K562 (cell line): ENCODE measurements around the gene CCDC88C.

Experiments
- STAG1 ChIP-seq: sonication (generic); formaldehyde crosslinking; IDR thresholded peaks from 2 replicates; pipeline ENCODE4 v1.5.0; 2020; ENCODE audit warnings: missing genetic modification reagents, borderline replicate concordance
- TF ChIP-seq, protein P1 (sequence below), 3 experiments: IDR thresholded peaks in 2 of 3; conservative IDR thresholded peaks in 1 of 3; 2 replicates each; pipeline ENCODE4 v1.5.1; 2011 to 2012; ENCODE audit warnings: low read length in 3 of 3, mild to moderate bottlenecking in 3 of 3, control low read depth in 2 of 3, improper control_type of control experiment in 1 of 3, inconsistent platforms in 1 of 3, low read depth in 1 of 3, mixed read lengths in 1 of 3, moderate library complexity in 1 of 3; ENCODE audit not compliant: insufficient read depth in 2 of 3
- TF ChIP-seq, protein P2 (sequence below): sonication (generic); formaldehyde crosslinking; IDR thresholded peaks from 2 replicates; pipeline ENCODE4 v1.8.1; 2023; ENCODE audit warnings: mild to moderate bottlenecking, missing genetic modification reagents

DNA sequence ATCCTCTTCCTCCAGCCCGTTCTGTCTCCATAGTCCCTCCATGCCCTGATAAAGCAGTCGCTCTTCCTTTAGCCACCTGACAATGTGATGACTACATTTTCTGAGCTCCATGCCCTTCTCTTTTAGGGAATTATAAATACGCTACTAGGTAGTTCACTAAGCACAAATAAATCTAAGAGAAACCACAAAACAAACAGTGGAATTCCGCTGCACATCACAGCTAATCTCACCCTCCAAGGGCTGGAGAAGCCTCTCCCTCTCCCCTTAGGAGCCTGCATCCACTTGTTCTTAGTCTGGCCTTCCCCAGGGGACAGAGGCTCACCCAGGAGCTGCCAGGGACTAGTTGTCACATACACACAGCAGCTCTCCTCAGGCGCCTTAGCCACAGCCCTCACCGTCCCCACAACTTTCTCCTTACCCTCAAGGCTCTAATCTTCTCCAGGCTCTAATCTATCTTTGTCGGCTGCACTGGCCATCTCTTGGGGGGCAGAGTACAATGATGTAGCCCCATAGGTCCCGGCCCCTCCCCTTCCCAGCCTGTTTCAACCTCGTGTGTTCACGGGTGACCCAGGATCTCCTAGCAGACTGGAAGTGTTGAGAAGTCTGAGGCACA lies 117.2 kb downstream of the CCDC88C start:
- TF ChIP-seq, protein P1, sequence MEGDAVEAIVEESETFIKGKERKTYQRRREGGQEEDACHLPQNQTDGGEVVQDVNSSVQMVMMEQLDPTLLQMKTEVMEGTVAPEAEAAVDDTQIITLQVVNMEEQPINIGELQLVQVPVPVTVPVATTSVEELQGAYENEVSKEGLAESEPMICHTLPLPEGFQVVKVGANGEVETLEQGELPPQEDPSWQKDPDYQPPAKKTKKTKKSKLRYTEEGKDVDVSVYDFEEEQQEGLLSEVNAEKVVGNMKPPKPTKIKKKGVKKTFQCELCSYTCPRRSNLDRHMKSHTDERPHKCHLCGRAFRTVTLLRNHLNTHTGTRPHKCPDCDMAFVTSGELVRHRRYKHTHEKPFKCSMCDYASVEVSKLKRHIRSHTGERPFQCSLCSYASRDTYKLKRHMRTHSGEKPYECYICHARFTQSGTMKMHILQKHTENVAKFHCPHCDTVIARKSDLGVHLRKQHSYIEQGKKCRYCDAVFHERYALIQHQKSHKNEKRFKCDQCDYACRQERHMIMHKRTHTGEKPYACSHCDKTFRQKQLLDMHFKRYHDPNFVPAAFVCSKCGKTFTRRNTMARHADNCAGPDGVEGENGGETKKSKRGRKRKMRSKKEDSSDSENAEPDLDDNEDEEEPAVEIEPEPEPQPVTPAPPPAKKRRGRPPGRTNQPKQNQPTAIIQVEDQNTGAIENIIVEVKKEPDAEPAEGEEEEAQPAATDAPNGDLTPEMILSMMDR (IDR thresholded peaks at IDR 0.05 in 2 of 3, conservative IDR thresholded peaks at IDR 0.05 in 1 of 3; ENCODE audit: insufficient read depth in 2 of 3, low read depth in 1 of 3, low read length in 3 of 3): no peak
- TF ChIP-seq, protein P2, sequence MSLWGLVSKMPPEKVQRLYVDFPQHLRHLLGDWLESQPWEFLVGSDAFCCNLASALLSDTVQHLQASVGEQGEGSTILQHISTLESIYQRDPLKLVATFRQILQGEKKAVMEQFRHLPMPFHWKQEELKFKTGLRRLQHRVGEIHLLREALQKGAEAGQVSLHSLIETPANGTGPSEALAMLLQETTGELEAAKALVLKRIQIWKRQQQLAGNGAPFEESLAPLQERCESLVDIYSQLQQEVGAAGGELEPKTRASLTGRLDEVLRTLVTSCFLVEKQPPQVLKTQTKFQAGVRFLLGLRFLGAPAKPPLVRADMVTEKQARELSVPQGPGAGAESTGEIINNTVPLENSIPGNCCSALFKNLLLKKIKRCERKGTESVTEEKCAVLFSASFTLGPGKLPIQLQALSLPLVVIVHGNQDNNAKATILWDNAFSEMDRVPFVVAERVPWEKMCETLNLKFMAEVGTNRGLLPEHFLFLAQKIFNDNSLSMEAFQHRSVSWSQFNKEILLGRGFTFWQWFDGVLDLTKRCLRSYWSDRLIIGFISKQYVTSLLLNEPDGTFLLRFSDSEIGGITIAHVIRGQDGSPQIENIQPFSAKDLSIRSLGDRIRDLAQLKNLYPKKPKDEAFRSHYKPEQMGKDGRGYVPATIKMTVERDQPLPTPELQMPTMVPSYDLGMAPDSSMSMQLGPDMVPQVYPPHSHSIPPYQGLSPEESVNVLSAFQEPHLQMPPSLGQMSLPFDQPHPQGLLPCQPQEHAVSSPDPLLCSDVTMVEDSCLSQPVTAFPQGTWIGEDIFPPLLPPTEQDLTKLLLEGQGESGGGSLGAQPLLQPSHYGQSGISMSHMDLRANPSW (CRISPR knock-in tag): no peak
- TF ChIP-seq STAG1 (CRISPR knock-in tag): no peak
